GM23248 (cell line): ENCODE measurements around the gene PCYT2. TPM values are rescaled to one million over a fixed set of nuclear protein-coding genes. Genes with fewer than 3 reads are reported as not detected.

Source experiments
- DNase-seq: peaks from one replicate; pipeline ENCODE4 v3.0.0-alpha.2; 2015
- H2AFZ ChIP-seq: fragments of 200-600 bp; sonication (generic); 2 replicates; pipeline ENCODE4 v1.6.1; 2016; ENCODE audit warnings: antibody characterized with exemption
- H3F3A ChIP-seq: fragments of 200-600 bp; sonication (generic); 2 replicates; pipeline ENCODE4 v1.6.1; 2016; ENCODE audit warnings: mild to moderate bottlenecking, antibody characterized with exemption, mixed run types; ENCODE audit not compliant: insufficient read depth
- H3K27ac ChIP-seq: fragments of 200-600 bp; sonication (generic); 2 replicates; pipeline ENCODE4 v1.5.1; 2016; ENCODE audit warnings: mild to moderate bottlenecking
- H3K27me3 ChIP-seq: fragments of 200-600 bp; sonication (generic); replicated peaks from 2 replicates; pipeline ENCODE4 v1.6.1; 2016; ENCODE audit warnings: mild to moderate bottlenecking; ENCODE audit not compliant: insufficient read depth
- H3K36me3 ChIP-seq: fragments of 200-600 bp; sonication (generic); 2 replicates; pipeline ENCODE4 v1.6.1; 2016; ENCODE audit warnings: low read depth, mild to moderate bottlenecking
- H3K4me1 ChIP-seq: fragments of 200-600 bp; sonication (generic); 2 replicates; pipeline ENCODE4 v1.6.1; 2016; ENCODE audit warnings: mild to moderate bottlenecking; ENCODE audit not compliant: insufficient read depth
- H3K4me2 ChIP-seq: fragments of 200-600 bp; sonication (generic); one replicate; pipeline ENCODE4 v1.6.1; 2016; ENCODE audit warnings: mild to moderate bottlenecking; ENCODE audit not compliant: unreplicated experiment
- H3K4me3 ChIP-seq: fragments of 200-600 bp; sonication (generic); 2 replicates; pipeline ENCODE4 v1.5.1; 2016; ENCODE audit warnings: mild to moderate bottlenecking
- H3K79me2 ChIP-seq: fragments of 200-600 bp; sonication (generic); 2 replicates; pipeline ENCODE4 v1.6.1; 2016; ENCODE audit warnings: mild to moderate bottlenecking; ENCODE audit not compliant: insufficient read depth
- H3K9ac ChIP-seq: fragments of 200-600 bp; sonication (generic); 2 replicates; pipeline ENCODE4 v1.6.1; 2016; ENCODE audit warnings: mild to moderate bottlenecking
- H3K9me2 ChIP-seq: fragments of 200-600 bp; sonication (generic); 2 replicates; pipeline ENCODE4 v1.6.1; 2016; ENCODE audit warnings: mixed run types, mild to moderate bottlenecking, moderate library complexity; ENCODE audit not compliant: insufficient read depth
- H3K9me3 ChIP-seq: fragments of 200-600 bp; sonication (generic); one replicate; pipeline ENCODE4 v1.6.1; 2017; ENCODE audit warnings: low read depth
- H4K20me1 ChIP-seq: fragments of 200-600 bp; sonication (generic); 2 replicates; pipeline ENCODE4 v1.6.0; 2016; ENCODE audit not compliant: insufficient read depth
- EZH2 ChIP-seq: fragments of 200-600 bp; sonication (generic); IDR thresholded peaks from 2 replicates; pipeline ENCODE4 v1.6.1; 2018; ENCODE audit warnings: antibody characterized with exemption, mild to moderate bottlenecking; ENCODE audit not compliant: insufficient read depth, poor library complexity, severe bottlenecking
- EZH2phosphoT487 ChIP-seq: fragments of 200-600 bp; sonication (generic); IDR thresholded peaks from 2 replicates; pipeline ENCODE4 v1.6.1; 2018; ENCODE audit warnings: antibody characterized with exemption, moderate library complexity, mild to moderate bottlenecking, low read depth; ENCODE audit not compliant: insufficient read depth
- WGBS, 2 experiments: methylation state at CpG; one replicate each; pipeline ENCODE4 v1.1.6; 2015 to 2017; ENCODE audit warnings: low lambda C conversion rate in 2 of 2, low coverage in 1 of 2; ENCODE audit errors: missing lambda C conversion rate in 2 of 2; 5-methylcytosine and 5-hydroxymethylcytosine counted together
- in situ Hi-C: fragments of 300-500 bp; cut with MboI; formaldehyde crosslinking; loops from 2 replicates; pipeline ENCODE4 v1.15.0; 2020
- polyA plus RNA-seq: library from polyadenylated mRNA; unstranded; fragments of >200 nt; fragmentation: Nextera tagmentation; extraction: Ambion mirVana; gene quantifications from 2 replicates; pipeline ENCODE4 v1.2.1, GENCODE V29; 2016
- total RNA-seq: library from RNA; depleted of rRNA; stranded (reverse); fragments of >200 nt; shearing (Covaris generic); gene quantifications from 2 replicates; pipeline ENCODE4 v1.2.3, GENCODE V29; 2014; rRNA removed

PCYT2 gene
- total RNA-seq (34.7 and 36.9 TPM in 2 replicates), polyA plus RNA-seq (25.6 and 27.6 TPM in 2 replicates)

- H3K27me3 ChIP-seq, result no peaks in the 10 kb centered on the region
- H4K20me1 ChIP-seq, result no peaks in the 10 kb centered on the region
- no peaks in the 10 kb centered on the region for H3K9me3 ChIP-seq
- peaks cover 8% of the 10 kb centered on the region; the same call in 1 of the 2 replicates for H3K79me2 ChIP-seq
- in situ Hi-C loops, result no loop called here
- H3K9me2 ChIP-seq, result no peaks in the 10 kb centered on the region
- H3F3A ChIP-seq, result peaks cover 5% of the 10 kb centered on the region; the same call in 1 of the 2 replicates
- H3K4me2 ChIP-seq, result peak within 1 kb of the TSS; percentile 83
- H3K4me1 ChIP-seq, result peaks cover 7% of the 10 kb centered on the region; the same call in 1 of the 2 replicates
- H3K36me3 ChIP-seq, result 0 out of 2 replicates have a peak, but pooled peaks cover 10% of the 10 kb centered on the region
- no peak for TF ChIP-seq EZH2phosphoT487
- TF ChIP-seq EZH2, result no peak
- no peak within 1 kb of the TSS for H3K27ac ChIP-seq
- peak within 1 kb of the TSS; percentile 70 for H2AFZ ChIP-seq
- H3K4me3 ChIP-seq, result peak within 1 kb of the TSS; percentile 77
- 5 to 7% methylated on average over 31 to 61 of the region's 84 CpGs for WGBS, 2 experiments
- peak; percentile 95 for DNase-seq
- H3K9ac ChIP-seq, result peak within 1 kb of the TSS; percentile 70
Measured at GRCh38 chr17:81911277-81911961, at the start of gene PCYT2. Gene PCYT2 (minus strand): TSS chr17:81911399. CDS start chr17:81911355, 44 bp downstream.

GRCh38 chr17:81960130-81960958 lies 49.1 kb upstream of the PCYT2 start:
- Histone ChIP-seq H3K9ac (no peak overlapping the region), H3K27me3 (peaks cover 20% of the 10 kb centered on the region), H3K79me2 (no peaks in the 10 kb centered on the region), H3K4me3 (peak overlapping the region; percentile 34; the same call in 1 of the 2 replicates), H3K4me2 (no peak overlapping the region), H2AFZ (peak overlapping the region; percentile 23; the same call in 1 of the 2 replicates), H3F3A (peaks cover 13% of the 10 kb centered on the region), H3K9me2 (no peaks in the 10 kb centered on the region), H3K4me1 (peaks cover 10% of the 10 kb centered on the region; the same call in 1 of the 2 replicates), H3K36me3 (no peaks in the 10 kb centered on the region), H4K20me1 (no peaks in the 10 kb centered on the region), H3K27ac (no peak overlapping the region), H3K9me3 (no peaks in the 10 kb centered on the region)
- whole genome bisulfite sequencing, 2 experiments, result 3 to 5% methylated on average over 78 to 83 of the region's 98 CpGs
- DNase-seq, result no peak
- TF ChIP-seq EZH2phosphoT487 (peak; percentile 71), EZH2 (peak; percentile 95)
- in situ Hi-C loops, result no loop called here

- Histone ChIP-seq H3K4me2 (no peak overlapping the region), H2AFZ (peak overlapping the region; percentile 23; the same call in 1 of the 2 replicates), H3K9me3 (no peaks in the 10 kb centered on the region), H3K27ac (no peak overlapping the region), H3K9ac (no peak overlapping the region), H3K9me2 (no peaks in the 10 kb centered on the region), H3F3A (peaks cover 7% of the 10 kb centered on the region), H4K20me1 (no peaks in the 10 kb centered on the region), H3K27me3 (peaks cover 20% of the 10 kb centered on the region), H3K4me3 (peak overlapping the region; percentile 34; the same call in 1 of the 2 replicates), H3K36me3 (no peaks in the 10 kb centered on the region), H3K79me2 (no peaks in the 10 kb centered on the region), H3K4me1 (0 out of 2 replicates have a peak, but pooled peaks cover 2% of the 10 kb centered on the region)
- no peak for TF ChIP-seq EZH2
- TF ChIP-seq EZH2phosphoT487, result no peak
- in situ Hi-C loops, result no loop called here
- 7 to 12% methylated on average over 22 to 51 of the region's 112 CpGs for WGBS, 2 experiments
- peak; percentile 73 for DNase-seq
Measured at GRCh38 chr17:81959362-81960129, 48.3 kb upstream of the PCYT2 start.

GRCh38 chr17:81958633-81959342 lies 47.6 kb upstream of the PCYT2 start:
- Histone ChIP-seq H3K4me2 (no peak overlapping the region), H3K4me3 (no peak overlapping the region), H3K36me3 (no peaks in the 10 kb centered on the region), H3K9me3 (no peaks in the 10 kb centered on the region), H3K4me1 (no peaks in the 10 kb centered on the region), H3K9me2 (no peaks in the 10 kb centered on the region), H3K27me3 (peaks cover 20% of the 10 kb centered on the region), H3K9ac (no peak overlapping the region), H3K27ac (no peak overlapping the region), H3K79me2 (no peaks in the 10 kb centered on the region), H2AFZ (no peak overlapping the region), H3F3A (no peaks in the 10 kb centered on the region), H4K20me1 (no peaks in the 10 kb centered on the region)
- in situ Hi-C loops, result no loop called here
- TF ChIP-seq EZH2 (no peak), EZH2phosphoT487 (no peak)
- WGBS, 2 experiments, result 58 to 61% methylated on average over 14 to 15 of the region's 15 CpGs
- no peak for DNase-seq
